Neuron (in vitro differentiated cells): ENCODE measurements around the gene ARFRP1.
A peak's percentile ranks its signal among the peaks of the same experiment; 100 is the strongest.
"Not testable (repeated sequence)": the region's sequence is repeated elsewhere in the genome, so short reads cannot be mapped to it uniquely, and the experiment has no call there.

Source experiments
- H2AFZ ChIP-seq: one replicate; pipeline ENCODE4 v1.6.1; 2013; ENCODE audit warnings: low read depth, mild to moderate bottlenecking, inconsistent platforms, low read length, moderate library complexity
- H3K27me3 ChIP-seq: one replicate; pipeline ENCODE4 v1.6.1; 2013; ENCODE audit warnings: low read length; ENCODE audit not compliant: insufficient read depth
- H3K36me3 ChIP-seq: one replicate; pipeline ENCODE4 v1.6.1; 2013; ENCODE audit warnings: low read length; ENCODE audit not compliant: insufficient read depth
- H3K4me1 ChIP-seq: one replicate; pipeline ENCODE4 v1.6.1; 2013; ENCODE audit warnings: low read length; ENCODE audit not compliant: insufficient read depth
- H3K4me3 ChIP-seq: 2 replicates; pipeline ENCODE4 v1.5.1; 2013; ENCODE audit warnings: mild to moderate bottlenecking, low read length, moderate library complexity
- H3K9me3 ChIP-seq: one replicate; pipeline ENCODE4 v1.6.1; 2013; ENCODE audit warnings: low read length

Gene ARFRP1

GRCh38 chr20:63667858-63668257 lies 39.9 kb downstream of the ARFRP1 start:
- Histone ChIP-seq H3K36me3 (peaks cover 44% of the 10 kb centered on the region), H3K9me3 (no peaks in the 10 kb centered on the region), H3K4me1 (no peaks in the 10 kb centered on the region), H3K4me3 (no peak overlapping the region), H3K27me3 (no peaks in the 10 kb centered on the region), H2AFZ (no peak overlapping the region)

GRCh38 chr20:63665708-63666107 lies 42.1 kb downstream of the ARFRP1 start:
- Histone ChIP-seq H3K4me3 (no peak overlapping the region), H3K36me3 (peaks cover 48% of the 10 kb centered on the region), H2AFZ (no peak overlapping the region), H3K27me3 (no peaks in the 10 kb centered on the region), H3K4me1 (no peaks in the 10 kb centered on the region), H3K9me3 (no peaks in the 10 kb centered on the region)

- no peak overlapping the region for H3K4me3 ChIP-seq
- peaks cover 46% of the 10 kb centered on the region for H3K36me3 ChIP-seq
Observed at GRCh38 chr20:63664861-63665594, 42.7 kb downstream of the ARFRP1 start.

GRCh38 chr20:63664143-63664851 lies 43.5 kb downstream of the ARFRP1 start:
- no peaks in the 10 kb centered on the region for H3K9me3 ChIP-seq
- H3K36me3 ChIP-seq, result peaks cover 46% of the 10 kb centered on the region
- H3K4me3 ChIP-seq, result no peak overlapping the region

More at GRCh38 chr20:63664861-63665594, 42.7 kb downstream of the ARFRP1 start:
- no peaks in the 10 kb centered on the region for H3K9me3 ChIP-seq
- H2AFZ ChIP-seq, result no peak overlapping the region
- H3K27me3 ChIP-seq, result no peaks in the 10 kb centered on the region
- H3K4me1 ChIP-seq, result no peaks in the 10 kb centered on the region

GRCh38 chr20:63663332-63664066 lies 44.3 kb downstream of the ARFRP1 start:
- H3K4me1 ChIP-seq, result peaks cover 7% of the 10 kb centered on the region
- H3K27me3 ChIP-seq, result no peaks in the 10 kb centered on the region
- H3K4me3 ChIP-seq, result no peak overlapping the region
- peaks cover 43% of the 10 kb centered on the region for H3K36me3 ChIP-seq
- no peaks in the 10 kb centered on the region for H3K9me3 ChIP-seq
- no peak overlapping the region for H2AFZ ChIP-seq

More at GRCh38 chr20:63664143-63664851, 43.5 kb downstream of the ARFRP1 start:
- H3K27me3 ChIP-seq, result no peaks in the 10 kb centered on the region
- H2AFZ ChIP-seq, result no peak overlapping the region
- H3K4me1 ChIP-seq, result peaks cover 2% of the 10 kb centered on the region

GRCh38 chr20:63662813-63663189 lies 45.0 kb downstream of the ARFRP1 start:
- H3K4me1 ChIP-seq, result peaks cover 9% of the 10 kb centered on the region
- no peak overlapping the region for H3K4me3 ChIP-seq
- H3K36me3 ChIP-seq, result peaks cover 37% of the 10 kb centered on the region
- H3K27me3 ChIP-seq, result no peaks in the 10 kb centered on the region
- no peak overlapping the region for H2AFZ ChIP-seq
- H3K9me3 ChIP-seq, result no peaks in the 10 kb centered on the region

- H2AFZ ChIP-seq, result no peak overlapping the region
- peaks cover 30% of the 10 kb centered on the region for H3K36me3 ChIP-seq
Observed at GRCh38 chr20:63661959-63662812, 45.6 kb downstream of the ARFRP1 start.

GRCh38 chr20:63661108-63661507 lies 46.7 kb downstream of the ARFRP1 start:
- Histone ChIP-seq H3K27me3 (no peaks in the 10 kb centered on the region), H3K4me3 (no peak overlapping the region), H2AFZ (no peak overlapping the region), H3K36me3 (peaks cover 26% of the 10 kb centered on the region), H3K4me1 (peaks cover 15% of the 10 kb centered on the region), H3K9me3 (no peaks in the 10 kb centered on the region)

More at GRCh38 chr20:63661959-63662812, 45.6 kb downstream of the ARFRP1 start:
- peaks cover 14% of the 10 kb centered on the region for H3K4me1 ChIP-seq
- H3K27me3 ChIP-seq, result no peaks in the 10 kb centered on the region
- H3K9me3 ChIP-seq, result no peaks in the 10 kb centered on the region
- no peak overlapping the region for H3K4me3 ChIP-seq

GRCh38 chr20:63660622-63661021 lies 47.2 kb downstream of the ARFRP1 start:
- Histone ChIP-seq H3K9me3 (no peaks in the 10 kb centered on the region), H3K4me3 (no peak overlapping the region), H3K36me3 (peaks cover 26% of the 10 kb centered on the region), H3K27me3 (no peaks in the 10 kb centered on the region), H3K4me1 (peaks cover 15% of the 10 kb centered on the region), H2AFZ (no peak overlapping the region)

- peaks cover 15% of the 10 kb centered on the region for H3K4me1 ChIP-seq
- not testable (repeated sequence) for H2AFZ ChIP-seq, H3K27me3 ChIP-seq, H3K9me3 ChIP-seq, H3K4me3 ChIP-seq
- peaks cover 26% of the 10 kb centered on the region for H3K36me3 ChIP-seq
Observed at GRCh38 chr20:63660174-63660573, 47.6 kb downstream of the ARFRP1 start.

- peak overlapping the region; percentile 85 for H3K4me3 ChIP-seq
- H3K9me3 ChIP-seq, result no peaks in the 10 kb centered on the region
- H3K36me3 ChIP-seq, result peaks cover 20% of the 10 kb centered on the region
- no peaks in the 10 kb centered on the region for H3K27me3 ChIP-seq
- peaks cover 19% of the 10 kb centered on the region for H3K4me1 ChIP-seq
- no peak overlapping the region for H2AFZ ChIP-seq
Observed at GRCh38 chr20:63659370-63659769, 48.4 kb downstream of the ARFRP1 start.

GRCh38 chr20:63658749-63659187 lies 49.0 kb downstream of the ARFRP1 start:
- H3K4me3 ChIP-seq, result peak overlapping the region; percentile 85
- H3K27me3 ChIP-seq, result no peaks in the 10 kb centered on the region
- H3K36me3 ChIP-seq, result peaks cover 20% of the 10 kb centered on the region
- H3K9me3 ChIP-seq, result no peaks in the 10 kb centered on the region
- H3K4me1 ChIP-seq, result peaks cover 24% of the 10 kb centered on the region
- H2AFZ ChIP-seq, result peak overlapping the region; percentile 60
